ENCODE results near the gene PRM1. TPM values are rescaled to one million over a fixed set of nuclear protein-coding genes. Genes with fewer than 3 reads are reported as not detected.

PRM1 gene
- total and polyA plus RNA-seq, 2 experiments from 2014 or later = not detected

DNA sequence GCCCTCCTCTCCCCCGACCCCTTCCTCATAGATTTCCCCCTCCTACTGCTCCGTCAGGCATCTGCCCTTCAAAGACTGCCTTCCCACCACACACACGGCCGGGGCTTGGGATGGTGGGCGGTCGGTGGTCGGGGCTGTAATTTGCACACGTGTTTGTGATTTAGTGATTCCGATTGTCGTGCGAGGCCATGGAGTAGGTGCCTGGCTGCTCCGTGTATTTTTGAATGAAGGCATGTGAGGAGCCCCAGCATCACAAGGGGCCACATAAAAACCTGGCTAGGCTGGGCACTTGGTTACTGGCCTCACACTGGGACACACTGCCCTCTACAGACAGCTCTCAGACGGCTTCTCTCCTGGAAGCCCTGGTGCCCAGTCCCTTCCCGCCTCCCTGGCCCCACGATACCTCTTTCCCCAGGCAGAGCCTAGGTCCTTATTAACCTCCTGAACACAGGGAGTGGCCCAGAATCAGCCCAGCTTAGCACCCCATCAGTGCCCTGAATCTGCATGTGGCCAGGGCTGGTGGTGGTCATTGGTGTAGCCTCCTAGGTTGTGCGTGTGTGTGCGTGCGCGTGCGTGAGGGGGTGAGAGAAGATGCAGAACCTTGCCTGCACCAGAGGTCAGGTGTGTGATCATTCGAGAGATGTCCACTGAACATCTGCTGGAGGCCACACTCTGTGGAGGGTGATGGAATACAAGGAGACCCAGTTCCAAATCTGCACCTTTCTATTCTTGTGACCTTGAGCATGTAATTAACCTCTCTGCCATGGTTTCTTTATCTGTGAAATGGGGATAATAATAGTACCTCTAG, 23.8 kb downstream of the PRM1 start:
- no peaks in the 10 kb centered on the region for H3K79me2 ChIP-seq (ENCODE audit: insufficient read depth)
- peak overlapping the region; percentile 78 for H3K4me3 ChIP-seq
- peaks cover 10% of the 10 kb centered on the region; the same call in 1 of the 2 replicates for H3K4me1 ChIP-seq (ENCODE audit: insufficient read depth)
- TF ChIP-seq EZH2 (IDR thresholded peaks at IDR 0.05; ENCODE audit: insufficient read depth, poor library complexity, severe bottlenecking) (no peak), EZH2phosphoT487 (IDR thresholded peaks at IDR 0.05; ENCODE audit: insufficient read depth, low read depth) (no peak)
- H3K9me2 ChIP-seq (ENCODE audit: insufficient read depth) = no peaks in the 10 kb centered on the region
- peak overlapping the region; percentile 74 for H3K4me2 ChIP-seq (ENCODE audit: unreplicated experiment)
- in situ Hi-C loops (cut with MboI) = loop anchor here (10.0 kb wide), 1 partner anchor 293 kb away; no protein-coding TSS in a partner anchor
- peak overlapping the region; percentile 89 for H3K9ac ChIP-seq
- no peaks in the 10 kb centered on the region for H3K27me3 ChIP-seq (replicated peaks; ENCODE audit: insufficient read depth)
- no peaks in the 10 kb centered on the region for H3K36me3 ChIP-seq (ENCODE audit: low read depth)
- no peaks in the 10 kb centered on the region for H3K9me3 ChIP-seq (ENCODE audit: low read depth)
- DNase-seq = peak; percentile 91
- no peaks in the 10 kb centered on the region for H4K20me1 ChIP-seq (ENCODE audit: insufficient read depth)
- peaks cover 8% of the 10 kb centered on the region for H3F3A ChIP-seq (ENCODE audit: insufficient read depth)
- peak overlapping the region; percentile 65 for H2AFZ ChIP-seq
- H3K27ac ChIP-seq = peak overlapping the region; percentile 84
- WGBS, 2 experiments (ENCODE audit: low coverage in 1 of 2, low lambda C conversion rate in 2 of 2, missing lambda C conversion rate in 2 of 2) = 28 to 29% methylated on average over 19 to 21 of the region's 21 CpGs

DNA sequence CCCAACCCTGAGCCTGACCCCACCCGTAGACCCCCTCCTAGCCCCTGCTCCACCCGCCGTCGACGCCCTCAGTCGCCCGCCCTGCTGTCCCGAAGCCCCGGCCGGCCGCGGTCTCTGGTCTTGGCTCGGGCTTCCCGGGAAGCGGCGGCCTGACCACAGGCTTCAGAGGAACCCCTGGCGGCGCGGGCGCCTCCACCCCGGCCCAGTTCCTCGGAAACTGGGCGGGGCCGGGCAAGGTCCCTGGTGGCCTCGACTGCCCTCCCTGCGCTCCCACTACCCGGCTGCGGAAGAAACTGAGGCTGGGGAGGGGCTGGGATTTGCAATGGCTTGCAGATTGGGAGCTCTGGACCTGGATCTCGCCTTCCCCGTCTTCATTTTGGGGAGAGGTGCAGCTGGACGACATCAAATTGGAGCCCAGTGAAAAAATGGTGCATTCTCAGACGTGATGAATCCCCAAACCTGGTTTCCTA, 24.4 kb downstream of the PRM1 start:
- 0 to 2% methylated on average over 29 to 31 of the region's 32 CpGs for WGBS, 2 experiments (ENCODE audit: low coverage in 1 of 2, low lambda C conversion rate in 2 of 2, missing lambda C conversion rate in 2 of 2)
- H3K9ac ChIP-seq = peak overlapping the region; percentile 89
- DNase-seq = peak; percentile 79
- peaks cover 10% of the 10 kb centered on the region; the same call in 1 of the 2 replicates for H3K4me1 ChIP-seq (ENCODE audit: insufficient read depth)
- H3F3A ChIP-seq (ENCODE audit: insufficient read depth) = peaks cover 8% of the 10 kb centered on the region
- no peak for TF ChIP-seq EZH2phosphoT487 (IDR thresholded peaks at IDR 0.05; ENCODE audit: insufficient read depth, low read depth)
- TF ChIP-seq EZH2 (IDR thresholded peaks at IDR 0.05; ENCODE audit: insufficient read depth, poor library complexity, severe bottlenecking) = no peak
- no peaks in the 10 kb centered on the region for H3K9me2 ChIP-seq (ENCODE audit: insufficient read depth)
- no peaks in the 10 kb centered on the region for H3K27me3 ChIP-seq (replicated peaks; ENCODE audit: insufficient read depth)
- in situ Hi-C loops (cut with MboI) = loop anchor here (10.0 kb wide), 1 partner anchor 292 kb away; no protein-coding TSS in a partner anchor
- H3K27ac ChIP-seq = peak overlapping the region; percentile 84
- no peaks in the 10 kb centered on the region for H3K36me3 ChIP-seq (ENCODE audit: low read depth)
- peak overlapping the region; percentile 74 for H3K4me2 ChIP-seq (ENCODE audit: unreplicated experiment)
- H3K9me3 ChIP-seq (ENCODE audit: low read depth) = no peaks in the 10 kb centered on the region
- no peaks in the 10 kb centered on the region for H4K20me1 ChIP-seq (ENCODE audit: insufficient read depth)
- peak overlapping the region; percentile 78 for H3K4me3 ChIP-seq
- H3K79me2 ChIP-seq (ENCODE audit: insufficient read depth) = no peaks in the 10 kb centered on the region
- peak overlapping the region; percentile 65 for H2AFZ ChIP-seq

DNA sequence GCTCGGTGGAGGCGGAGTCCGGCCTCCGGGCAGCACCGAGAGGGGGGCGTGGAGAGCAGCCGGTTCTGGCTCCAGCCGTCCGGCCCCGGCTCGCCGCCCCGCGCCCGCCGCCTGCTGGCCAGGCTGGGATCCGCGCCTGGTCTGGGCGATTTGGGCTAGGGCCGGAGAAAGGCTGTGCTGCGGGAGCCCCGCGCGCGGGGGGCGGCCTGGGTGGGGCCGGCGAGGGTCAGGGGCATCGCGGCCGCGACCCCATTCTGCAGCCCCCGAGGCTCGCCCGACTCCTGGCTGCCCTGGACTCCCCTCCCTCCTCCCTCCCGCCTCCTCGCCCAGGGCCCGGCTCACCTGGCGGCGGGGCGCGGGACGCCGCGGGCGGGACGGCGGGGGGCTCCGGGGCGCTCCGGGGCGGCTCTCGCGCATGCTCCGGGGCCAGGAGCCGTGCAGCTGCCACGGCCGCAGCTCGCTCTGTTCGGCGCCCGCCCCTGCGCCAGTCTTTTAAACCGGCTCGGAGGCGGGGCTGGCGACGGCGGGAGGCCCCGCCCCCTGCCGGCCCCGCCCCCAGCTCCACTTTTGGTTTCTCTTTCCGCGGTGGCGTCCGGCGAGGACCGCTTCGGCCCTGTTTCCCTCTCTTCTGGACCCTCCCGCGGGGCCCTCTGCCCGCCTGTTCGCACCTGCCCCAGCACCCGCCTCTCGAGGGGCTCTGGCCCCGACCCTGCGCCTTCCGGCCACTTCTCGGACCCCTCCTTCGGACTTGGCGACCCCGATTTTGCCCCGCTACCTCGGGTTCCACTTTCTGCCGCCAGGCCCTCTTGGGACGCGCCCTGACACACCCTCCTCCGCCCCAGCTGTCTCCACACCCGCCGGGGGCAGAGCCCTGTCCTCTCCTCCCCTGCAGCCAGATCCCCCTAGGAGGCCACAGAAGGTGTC, 25.1 kb downstream of the PRM1 start, which contains the start of gene SOCS1:
Gene SOCS1, minus strand, starts transcription at position 468 of the 924 bp plus-strand sequence. CDS start 726 bp downstream, outside the sequence.
- no peaks in the 10 kb centered on the region for H3K27me3 ChIP-seq (replicated peaks; ENCODE audit: insufficient read depth)
- DNase-seq = peak; percentile 91
- TF ChIP-seq EZH2phosphoT487 (IDR thresholded peaks at IDR 0.05; ENCODE audit: insufficient read depth, low read depth) (no peak), EZH2 (IDR thresholded peaks at IDR 0.05; ENCODE audit: insufficient read depth, poor library complexity, severe bottlenecking) (no peak)
- H3K36me3 ChIP-seq (ENCODE audit: low read depth) = no peaks in the 10 kb centered on the region
- H2AFZ ChIP-seq = peak within 1 kb of the TSS; percentile 65
- peak within 1 kb of the TSS; percentile 89 for H3K9ac ChIP-seq
- peak within 1 kb of the TSS; percentile 84 for H3K27ac ChIP-seq
- WGBS, 2 experiments (ENCODE audit: low coverage in 1 of 2, low lambda C conversion rate in 2 of 2, missing lambda C conversion rate in 2 of 2) = 0 to 1% methylated on average over 31 to 43 of the region's 100 CpGs
- H4K20me1 ChIP-seq (ENCODE audit: insufficient read depth) = no peaks in the 10 kb centered on the region
- no peaks in the 10 kb centered on the region for H3K9me2 ChIP-seq (ENCODE audit: insufficient read depth)
- peak within 1 kb of the TSS; percentile 78 for H3K4me3 ChIP-seq
- in situ Hi-C loops (cut with MboI) = loop anchor here (10.0 kb wide), 1 partner anchor 291 kb away; no protein-coding TSS in a partner anchor
- no peaks in the 10 kb centered on the region for H3K79me2 ChIP-seq (ENCODE audit: insufficient read depth)
- H3K4me2 ChIP-seq (ENCODE audit: unreplicated experiment) = peak within 1 kb of the TSS; percentile 86
- peaks cover 8% of the 10 kb centered on the region for H3F3A ChIP-seq (ENCODE audit: insufficient read depth)
- peaks cover 10% of the 10 kb centered on the region; the same call in 1 of the 2 replicates for H3K4me1 ChIP-seq (ENCODE audit: insufficient read depth)
- H3K9me3 ChIP-seq (ENCODE audit: low read depth) = no peaks in the 10 kb centered on the region
